ENCODE measurements around the gene LRIG3. TPM values are rescaled to one million over a fixed set of nuclear protein-coding genes. Genes with fewer than 3 reads are reported as not detected.

Gene LRIG3
- polyA plus RNA-seq, 3 donors: not detected

DNA sequence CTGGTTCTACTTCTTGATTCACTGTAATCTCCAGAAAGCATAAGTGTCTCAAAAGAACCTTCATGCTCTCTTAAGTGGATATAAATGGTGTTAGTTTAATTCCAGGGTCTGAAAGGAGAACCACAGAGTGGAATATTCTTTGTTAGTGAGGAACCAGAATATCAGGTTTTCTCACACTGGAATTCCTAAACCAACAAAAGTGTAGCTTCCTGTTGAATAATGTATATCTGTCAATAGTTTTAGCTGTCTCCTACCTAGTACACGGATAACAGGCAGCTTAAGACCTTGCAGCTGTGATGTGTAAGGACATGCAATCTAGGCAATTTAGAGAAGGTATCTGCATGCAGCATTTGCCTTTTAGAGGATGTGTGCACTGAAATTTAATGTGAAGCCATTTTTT lies 24.0 kb downstream of the LRIG3 start:
- WGBS (ENCODE audit: insufficient coverage): no CpG with 5 or more reads among the region's 1 CpG

DNA sequence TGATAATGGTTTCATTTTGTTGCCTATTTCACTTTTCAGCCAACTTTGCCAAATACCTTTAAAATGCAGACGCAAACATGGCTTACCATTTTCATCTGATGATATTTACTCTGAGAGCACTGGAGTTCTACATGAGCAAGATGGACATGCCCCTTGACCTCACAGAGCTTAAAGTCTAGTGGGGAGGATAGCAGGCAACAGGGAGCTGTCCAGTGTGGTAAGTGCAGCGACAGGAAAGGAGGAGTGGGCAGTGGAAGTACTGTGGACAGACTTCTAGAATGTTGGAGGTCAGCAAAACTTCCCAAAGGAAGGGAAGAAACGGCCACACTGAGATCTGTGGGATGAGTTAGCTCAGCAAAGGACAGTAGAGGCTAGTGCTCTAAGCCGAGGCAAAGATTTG lies 25.3 kb downstream of the LRIG3 start:
- intact Hi-C loops (cut with micrococcal nuclease): no loop called here
- Histone ChIP-seq H3K9ac (ENCODE audit: insufficient read depth, low read length, poor library complexity, severe bottlenecking) (no peak overlapping the region), H3K4me2 (replicated peaks; ENCODE audit: extremely low read depth, low read length, poor library complexity, severe bottlenecking) (no peak overlapping the region), H2AFZ (ENCODE audit: insufficient read depth, low read depth, low read length, poor library complexity, severe bottlenecking) (no peak overlapping the region), H3K4me3 (replicated peaks in 1 of 3; ENCODE audit: low read depth in 2 of 3, low read length in 3 of 3) (no peak overlapping the region), H3K27ac (ENCODE audit: low read depth in 1 of 2, low read length in 2 of 2) (no peak overlapping the region), H3K27me3 (ENCODE audit: control insufficient read depth in 2 of 2, insufficient read depth in 2 of 2, low read length in 2 of 2) (no peaks in the 10 kb centered on the region), H3K4me1 (ENCODE audit: control insufficient read depth in 1 of 2, insufficient read depth in 2 of 2, low read length in 2 of 2) (no peaks in the 10 kb centered on the region), H3K9me3 (replicated peaks in 1 of 2; ENCODE audit: control insufficient read depth in 1 of 2, insufficient read depth in 1 of 2, low read length in 2 of 2) (no peaks in the 10 kb centered on the region), H3K36me3 (replicated peaks in 1 of 2; ENCODE audit: control insufficient read depth in 1 of 2, insufficient read depth in 2 of 2, low read length in 2 of 2) (no peaks in the 10 kb centered on the region), H3K79me2 (ENCODE audit: insufficient read depth, low read length) (no peaks in the 10 kb centered on the region), H4K20me1 (ENCODE audit: insufficient read depth, low read length) (no peaks in the 10 kb centered on the region)
- Mint-ChIP-seq H3K27ac (peak overlapping the region in 1 of 7 donors; percentile 30), H3K27me3 (ENCODE audit: low read depth in 3 of 3) (no peaks in the 10 kb centered on the region), H3K9me3 (peaks cover 0 to 8% (median 4%) of the 10 kb centered on the region in 7 donors), H3K36me3 (no peaks in the 10 kb centered on the region), H3K4me3 (no peak overlapping the region), H3K4me1 (no peaks in the 10 kb centered on the region)
- DNase-seq: no peak
- TF ChIP-seq, protein P1, sequence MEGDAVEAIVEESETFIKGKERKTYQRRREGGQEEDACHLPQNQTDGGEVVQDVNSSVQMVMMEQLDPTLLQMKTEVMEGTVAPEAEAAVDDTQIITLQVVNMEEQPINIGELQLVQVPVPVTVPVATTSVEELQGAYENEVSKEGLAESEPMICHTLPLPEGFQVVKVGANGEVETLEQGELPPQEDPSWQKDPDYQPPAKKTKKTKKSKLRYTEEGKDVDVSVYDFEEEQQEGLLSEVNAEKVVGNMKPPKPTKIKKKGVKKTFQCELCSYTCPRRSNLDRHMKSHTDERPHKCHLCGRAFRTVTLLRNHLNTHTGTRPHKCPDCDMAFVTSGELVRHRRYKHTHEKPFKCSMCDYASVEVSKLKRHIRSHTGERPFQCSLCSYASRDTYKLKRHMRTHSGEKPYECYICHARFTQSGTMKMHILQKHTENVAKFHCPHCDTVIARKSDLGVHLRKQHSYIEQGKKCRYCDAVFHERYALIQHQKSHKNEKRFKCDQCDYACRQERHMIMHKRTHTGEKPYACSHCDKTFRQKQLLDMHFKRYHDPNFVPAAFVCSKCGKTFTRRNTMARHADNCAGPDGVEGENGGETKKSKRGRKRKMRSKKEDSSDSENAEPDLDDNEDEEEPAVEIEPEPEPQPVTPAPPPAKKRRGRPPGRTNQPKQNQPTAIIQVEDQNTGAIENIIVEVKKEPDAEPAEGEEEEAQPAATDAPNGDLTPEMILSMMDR (IDR thresholded peaks at IDR 0.05): no peak
- 81% methylated on average over 3 of the region's 4 CpGs for WGBS (ENCODE audit: insufficient coverage)

More for the DNA sequence above, 24.0 kb downstream of the LRIG3 start:
- Mint-ChIP-seq H3K36me3 (no peaks in the 10 kb centered on the region), H3K27ac (no peak overlapping the region), H3K9me3 (peaks cover 0 to 8% (median 4%) of the 10 kb centered on the region in 7 donors), H3K4me1 (no peaks in the 10 kb centered on the region), H3K27me3 (ENCODE audit: low read depth in 3 of 3) (no peaks in the 10 kb centered on the region), H3K4me3 (no peak overlapping the region)
- no peaks in the 10 kb centered on the region for H3K9me3 ChIP-seq (replicated peaks in 1 of 2; ENCODE audit: control insufficient read depth in 1 of 2, insufficient read depth in 1 of 2, low read length in 2 of 2)
- no peaks in the 10 kb centered on the region for H4K20me1 ChIP-seq (ENCODE audit: insufficient read depth, low read length)
- no peak overlapping the region for H2AFZ ChIP-seq (ENCODE audit: insufficient read depth, low read depth, low read length, poor library complexity, severe bottlenecking)
- no peaks in the 10 kb centered on the region for H3K4me1 ChIP-seq (ENCODE audit: control insufficient read depth in 1 of 2, insufficient read depth in 2 of 2, low read length in 2 of 2)
- H3K4me2 ChIP-seq (replicated peaks; ENCODE audit: extremely low read depth, low read length, poor library complexity, severe bottlenecking): no peak overlapping the region
- TF ChIP-seq, protein P1 (IDR thresholded peaks at IDR 0.05): no peak
- no peak overlapping the region for H3K27ac ChIP-seq (ENCODE audit: low read depth in 1 of 2, low read length in 2 of 2)
- no peaks in the 10 kb centered on the region for H3K36me3 ChIP-seq (replicated peaks in 1 of 2; ENCODE audit: control insufficient read depth in 1 of 2, insufficient read depth in 2 of 2, low read length in 2 of 2)
- H3K4me3 ChIP-seq (replicated peaks in 1 of 3; ENCODE audit: low read depth in 2 of 3, low read length in 3 of 3): no peak overlapping the region
- H3K27me3 ChIP-seq (ENCODE audit: control insufficient read depth in 2 of 2, insufficient read depth in 2 of 2, low read length in 2 of 2): no peaks in the 10 kb centered on the region
- no peak overlapping the region for H3K9ac ChIP-seq (ENCODE audit: insufficient read depth, low read length, poor library complexity, severe bottlenecking)
- no peaks in the 10 kb centered on the region for H3K79me2 ChIP-seq (ENCODE audit: insufficient read depth, low read length)
- no peak for DNase-seq
- intact Hi-C loops (cut with micrococcal nuclease): no loop called here
